ENCODE measurements around the gene TRMT10B.

- TF ChIP-seq EZH2 (IDR thresholded peaks at IDR 0.05; ENCODE audit: borderline replicate concordance, low read length) (no peak), CTCF (IDR thresholded peaks at IDR 0.05; ENCODE audit: low read length) (no peak)
Observed at GRCh38 chr9:37796232-37796631, 42.6 kb downstream of the TRMT10B start.

All from OCI-LY1 (cell line).